SW 1271 (cell line): ENCODE data around the gene AHCY.

ENCODE experiments used
- DNase-seq, 2 experiments: peaks; one replicate each; lab custom pipeline; 2025; lab: John Stamatoyannopoulos, UW

The AHCY gene

DNA sequence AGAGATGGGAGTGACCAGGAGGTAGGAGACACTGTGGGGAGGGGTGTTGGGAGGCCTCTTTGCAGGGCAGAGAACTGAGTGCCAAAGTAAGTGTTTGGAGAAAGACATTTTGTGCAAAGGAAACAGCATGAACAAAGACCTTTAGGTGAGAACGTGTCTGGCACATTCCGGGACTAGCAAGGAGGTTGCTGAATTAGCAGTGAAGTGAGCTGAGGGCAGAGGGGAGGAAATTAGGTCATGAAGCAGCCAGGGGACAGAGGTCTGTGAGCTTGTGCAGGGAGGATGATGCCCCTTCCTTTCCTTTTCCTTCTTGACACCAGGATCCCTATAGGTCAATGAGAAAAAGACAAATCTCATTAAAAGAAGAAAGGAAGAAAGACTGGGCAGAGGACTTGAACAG is 21.4 kb upstream of the AHCY start:
- DNase-seq, result no peak

DNA sequence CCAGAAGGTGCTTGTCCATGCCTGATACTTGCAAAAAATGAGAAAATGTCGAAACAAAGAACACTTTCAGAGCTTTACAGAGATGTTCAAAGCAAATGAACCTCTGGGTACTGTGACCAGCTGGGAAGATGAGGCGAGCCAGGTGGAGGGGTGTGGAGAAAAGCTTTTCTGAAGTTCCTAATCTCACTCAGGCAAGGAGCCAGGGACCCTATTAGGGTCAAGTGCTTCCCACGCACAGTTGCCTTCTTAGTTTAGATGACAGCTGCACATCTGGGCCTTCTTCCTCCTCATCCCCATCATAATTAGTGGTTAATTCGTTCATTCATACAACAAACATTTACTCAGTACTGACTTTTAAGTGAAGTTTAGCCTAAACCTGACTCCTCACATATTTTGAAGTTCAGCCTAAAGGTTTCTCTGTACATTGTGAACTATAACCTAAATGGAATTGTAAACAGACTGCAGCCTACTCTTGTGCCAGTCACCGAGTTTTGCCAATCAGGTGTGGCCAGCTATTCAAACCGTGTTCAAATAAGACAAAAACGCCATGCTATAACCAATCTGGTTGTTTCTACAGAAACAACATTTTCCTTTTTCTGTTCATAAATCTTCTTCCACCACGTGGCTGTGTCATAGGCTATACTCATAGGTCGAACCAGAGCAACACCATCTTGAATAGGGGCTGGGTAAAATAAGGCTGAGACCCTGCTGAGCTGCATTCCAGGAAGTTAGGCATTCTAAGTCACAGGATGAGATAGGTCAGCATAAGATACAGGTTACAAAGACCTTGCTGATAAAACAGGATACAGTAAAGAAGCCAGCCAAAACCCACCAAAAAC is 19.3 kb upstream of the AHCY start:
- DNase-seq, result no peak

DNA sequence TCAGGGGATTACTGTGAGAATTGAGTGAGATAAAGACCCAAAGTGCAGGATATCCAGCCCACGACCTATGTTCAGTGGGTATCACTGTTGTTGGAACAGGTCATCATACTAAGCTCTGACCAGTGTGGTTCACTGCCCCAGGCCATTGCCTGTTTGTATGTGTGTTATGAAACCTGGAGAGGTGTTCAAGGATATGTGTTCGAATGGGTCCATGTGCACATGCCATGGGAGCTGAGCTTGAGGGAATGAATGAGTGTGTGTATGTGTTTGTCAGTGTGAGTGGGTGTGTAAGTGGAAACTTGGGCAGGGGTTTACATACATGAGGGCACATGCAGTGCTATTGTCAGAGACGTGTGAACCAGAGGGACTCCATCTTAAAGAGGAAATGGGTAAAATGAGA is 17.7 kb upstream of the AHCY start:
- no peak for DNase-seq

DNA sequence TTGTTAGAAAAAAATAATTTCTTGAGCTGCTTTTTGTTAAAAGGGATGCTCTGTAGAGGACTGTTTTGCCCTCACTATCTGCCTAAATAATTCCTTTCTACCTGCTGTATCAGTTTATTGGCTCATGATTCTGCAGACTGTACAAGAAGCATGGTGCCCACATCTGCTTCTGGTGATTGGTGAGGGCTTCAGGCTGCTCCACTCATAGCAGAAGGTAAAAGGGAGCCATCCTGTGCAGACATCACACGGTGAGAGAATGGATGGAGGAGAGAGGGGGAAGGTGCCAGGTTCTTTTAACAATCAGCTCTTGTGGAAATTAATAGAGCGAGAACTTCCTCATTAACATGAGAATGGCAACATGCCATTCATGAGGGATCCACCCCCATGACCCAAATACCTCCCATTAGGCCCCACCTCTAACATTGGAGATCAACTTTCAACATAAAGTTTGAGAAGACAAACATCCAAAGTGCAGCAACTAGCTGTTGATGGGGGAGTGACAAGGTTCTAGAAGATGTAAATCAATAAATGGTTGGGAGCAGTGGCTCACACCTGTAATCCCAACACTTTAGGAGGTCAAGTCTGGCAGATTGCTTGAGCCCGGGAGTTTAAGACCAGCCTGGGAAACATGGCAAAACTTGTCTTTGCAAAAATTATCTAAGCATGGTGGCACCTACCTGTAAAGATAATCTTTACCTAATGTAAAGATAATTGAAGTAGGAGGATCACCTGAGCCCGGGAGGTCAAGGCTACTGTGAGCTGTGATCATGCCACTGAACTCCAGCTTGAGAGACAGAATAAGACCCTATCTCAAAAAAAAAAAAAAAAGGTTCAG is 15.7 kb upstream of the AHCY start:
- no peak for DNase-seq

DNA sequence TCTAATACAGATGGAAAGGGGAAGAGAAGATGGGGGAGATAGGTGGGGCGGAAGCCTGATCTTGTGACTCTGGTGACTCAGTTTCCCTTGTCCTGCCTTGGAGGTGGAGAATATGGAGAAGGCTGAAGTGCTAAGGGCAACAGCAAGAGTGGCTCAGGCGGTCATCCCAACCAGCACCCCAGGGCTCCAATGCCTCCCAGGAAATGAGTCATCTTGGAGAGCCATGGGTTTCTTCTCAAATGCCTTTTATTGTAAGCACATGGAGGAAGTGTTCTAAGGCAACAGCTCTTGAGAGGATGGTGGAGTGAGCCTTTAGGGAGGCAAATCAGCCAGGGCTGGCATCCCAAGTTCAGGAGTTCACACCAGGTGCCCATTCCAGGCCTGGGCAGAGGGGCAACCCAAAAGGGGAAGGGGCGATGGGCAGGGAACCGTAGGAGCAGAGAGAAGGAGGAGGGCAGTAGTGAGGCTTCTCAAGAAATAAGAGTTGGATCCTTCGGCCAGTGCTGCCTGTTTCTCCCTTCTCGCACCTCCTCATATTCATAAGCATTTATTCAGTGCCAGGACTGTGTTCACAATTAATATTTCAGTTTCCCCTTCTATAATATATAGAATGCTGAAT is 13.2 kb upstream of the AHCY start:
- DNase-seq, result peak; percentile 77 to 94

DNA sequence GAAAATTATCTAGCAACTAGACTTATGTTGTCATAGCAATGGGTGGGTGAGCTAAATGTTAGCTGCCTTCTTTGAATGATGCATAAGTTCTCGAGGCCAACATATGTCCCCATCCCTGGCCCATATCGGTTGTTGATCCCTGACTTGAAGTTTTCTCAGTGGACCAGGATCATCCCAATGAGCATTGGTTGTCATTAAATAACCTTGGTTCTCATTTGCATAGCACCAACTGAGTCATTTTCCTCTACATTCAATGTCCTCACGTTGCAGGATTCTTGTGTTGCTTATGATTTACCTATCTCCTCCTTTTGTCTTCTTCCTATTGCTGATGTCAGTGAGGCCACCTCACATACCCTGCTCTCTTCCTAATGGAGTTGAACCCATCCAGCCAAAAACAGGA is 12.1 kb upstream of the AHCY start:
- DNase-seq, result no peak

DNA sequence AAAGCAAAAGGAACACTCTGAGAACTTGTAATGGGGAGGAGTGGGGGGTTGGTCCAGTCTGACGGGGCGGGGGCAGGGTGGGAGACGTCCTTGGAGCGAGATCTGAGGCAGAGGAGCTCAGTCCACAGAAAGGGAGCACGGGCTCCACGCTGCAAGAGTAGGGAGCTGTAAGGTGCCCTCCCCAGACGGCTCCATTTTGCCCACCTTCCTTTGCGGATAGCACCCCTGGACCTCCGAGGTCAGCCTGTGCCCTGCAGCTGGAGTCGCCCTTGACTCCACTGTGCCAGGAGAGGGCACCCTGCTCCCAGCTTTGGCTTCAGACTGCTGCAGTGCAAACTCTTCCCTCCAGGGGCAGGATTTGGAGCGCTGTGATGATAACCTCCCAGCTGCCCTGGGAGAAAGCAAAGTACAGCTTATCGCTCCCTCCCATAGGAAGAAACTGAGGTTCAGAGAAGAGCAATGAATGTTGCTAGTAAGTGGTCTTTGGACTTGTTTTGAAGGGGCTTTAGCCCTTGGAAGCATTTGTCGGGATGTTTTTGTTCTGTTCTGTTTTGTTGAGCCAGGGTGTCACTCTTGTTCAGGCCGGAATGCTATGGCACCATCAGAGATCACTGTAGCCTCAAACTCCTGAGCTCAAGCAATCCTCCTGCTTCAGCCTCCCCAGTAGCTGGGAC is 9.5 kb upstream of the AHCY start:
- peak; percentile 99 for DNase-seq

DNA sequence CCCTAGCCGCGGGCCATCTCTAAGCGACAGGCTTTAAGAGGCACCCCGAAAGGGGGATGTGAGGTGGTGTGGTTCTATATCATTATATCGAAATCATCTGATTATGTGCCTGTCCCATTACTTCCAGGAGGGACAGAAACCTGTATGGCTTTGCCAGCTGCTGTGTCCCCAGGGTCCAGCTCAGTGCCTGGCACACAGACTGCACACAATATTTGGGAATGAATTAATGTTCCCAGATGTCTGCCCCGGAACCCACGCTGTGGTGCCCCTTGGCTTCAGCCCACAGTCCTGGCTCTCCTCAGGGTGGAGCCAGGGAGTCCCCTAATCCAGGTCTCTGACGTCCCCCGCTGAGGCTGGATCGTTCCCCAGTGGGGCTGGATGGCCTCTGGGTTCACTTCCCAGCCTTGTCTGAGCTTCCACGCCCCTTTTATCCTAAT is 8.9 kb upstream of the AHCY start:
- no peak for DNase-seq

DNA sequence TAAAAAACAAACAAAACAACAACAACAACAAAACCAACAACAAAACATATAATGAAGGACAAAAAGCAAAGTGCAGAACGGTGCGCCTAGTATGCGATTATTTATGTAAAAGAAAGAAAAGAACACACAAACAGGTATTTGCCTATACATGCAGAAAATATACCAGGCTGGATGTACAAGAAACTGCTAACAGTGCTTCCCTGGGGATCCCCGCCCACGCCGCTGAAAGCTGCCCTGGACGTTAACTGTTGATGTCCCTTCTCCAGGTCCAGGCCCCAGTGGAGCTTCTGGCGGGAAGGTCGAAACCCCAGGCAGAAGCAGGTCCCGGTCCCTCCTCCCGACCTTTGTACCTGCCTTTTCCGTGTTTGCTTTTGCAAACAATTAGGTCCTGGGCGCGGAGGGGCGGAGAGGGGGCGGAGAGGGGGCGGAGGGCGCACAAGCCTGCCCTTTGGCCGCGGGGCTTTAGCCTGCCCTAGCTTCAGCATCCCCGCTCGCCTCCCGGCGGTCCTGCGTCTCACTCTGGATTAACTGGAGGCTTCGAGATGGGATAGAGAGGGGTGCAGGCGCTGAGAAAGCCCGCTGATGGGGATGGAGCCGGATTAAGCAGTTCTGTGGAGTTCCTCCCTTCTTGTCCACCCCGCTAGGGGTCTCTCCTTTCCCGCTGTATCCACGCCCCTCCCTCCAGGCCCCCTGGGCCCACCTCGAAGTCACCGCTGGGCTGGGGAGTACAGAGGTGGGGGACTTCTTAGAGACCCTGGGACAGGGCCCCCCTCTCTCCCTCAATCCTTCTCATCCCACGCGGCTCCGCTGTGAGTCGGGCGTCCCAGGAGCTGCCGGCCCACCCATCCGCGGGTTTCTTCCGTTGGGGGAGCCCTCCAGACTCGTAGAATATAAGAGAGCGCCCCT is 8.2 kb upstream of the AHCY start:
- DNase-seq, result no peak

DNA sequence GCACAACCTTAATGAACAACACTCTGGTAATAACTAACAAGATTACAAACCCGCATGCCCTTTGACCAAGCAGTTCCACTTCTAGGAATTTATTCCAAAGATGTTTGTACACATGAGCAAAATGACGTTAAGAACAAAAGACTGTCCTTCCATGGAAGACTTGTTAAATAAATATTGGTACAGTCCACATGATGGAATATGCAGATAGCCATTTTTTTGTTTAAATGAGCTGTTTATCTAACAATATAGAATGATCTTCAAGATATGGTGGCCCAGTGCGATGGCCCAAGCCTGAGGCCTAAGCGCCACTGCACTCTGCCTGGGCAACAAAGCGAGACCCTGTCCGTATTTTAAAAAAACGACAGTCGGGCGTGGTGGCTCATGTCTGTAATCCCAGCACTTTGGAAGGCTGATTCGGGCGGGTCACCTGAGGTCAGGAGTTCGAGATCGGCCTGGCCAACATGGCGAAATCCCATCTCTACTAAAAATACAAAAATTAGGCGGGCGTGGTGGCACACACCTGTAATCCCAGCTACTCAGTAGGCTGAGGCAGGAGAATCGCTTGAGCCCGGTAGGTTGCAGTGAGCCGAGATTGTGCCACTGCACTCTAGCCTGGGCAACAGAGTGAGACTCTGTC is 7.4 kb upstream of the AHCY start:
- DNase-seq, result no peak

DNA sequence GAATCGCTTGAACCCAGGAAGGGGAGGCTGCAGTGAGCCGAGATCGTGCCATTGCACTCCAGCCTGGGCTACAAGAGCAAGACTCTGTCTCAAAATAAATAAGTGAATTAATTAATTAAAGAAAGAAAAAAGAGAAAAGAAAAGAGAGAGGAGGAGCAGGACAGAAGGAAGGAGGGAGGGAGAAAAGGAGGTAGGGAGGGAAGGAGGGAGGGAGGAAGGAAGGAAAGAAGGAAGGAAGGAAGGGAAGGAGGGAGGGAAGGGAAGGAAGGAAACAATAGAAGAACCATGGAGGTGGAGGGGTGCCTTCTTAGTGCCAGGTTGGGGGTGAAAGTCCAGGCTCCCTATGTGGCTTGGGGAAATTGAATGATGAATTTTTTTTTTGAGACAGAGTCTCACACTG is 6.5 kb upstream of the AHCY start:
- no peak for DNase-seq

DNA sequence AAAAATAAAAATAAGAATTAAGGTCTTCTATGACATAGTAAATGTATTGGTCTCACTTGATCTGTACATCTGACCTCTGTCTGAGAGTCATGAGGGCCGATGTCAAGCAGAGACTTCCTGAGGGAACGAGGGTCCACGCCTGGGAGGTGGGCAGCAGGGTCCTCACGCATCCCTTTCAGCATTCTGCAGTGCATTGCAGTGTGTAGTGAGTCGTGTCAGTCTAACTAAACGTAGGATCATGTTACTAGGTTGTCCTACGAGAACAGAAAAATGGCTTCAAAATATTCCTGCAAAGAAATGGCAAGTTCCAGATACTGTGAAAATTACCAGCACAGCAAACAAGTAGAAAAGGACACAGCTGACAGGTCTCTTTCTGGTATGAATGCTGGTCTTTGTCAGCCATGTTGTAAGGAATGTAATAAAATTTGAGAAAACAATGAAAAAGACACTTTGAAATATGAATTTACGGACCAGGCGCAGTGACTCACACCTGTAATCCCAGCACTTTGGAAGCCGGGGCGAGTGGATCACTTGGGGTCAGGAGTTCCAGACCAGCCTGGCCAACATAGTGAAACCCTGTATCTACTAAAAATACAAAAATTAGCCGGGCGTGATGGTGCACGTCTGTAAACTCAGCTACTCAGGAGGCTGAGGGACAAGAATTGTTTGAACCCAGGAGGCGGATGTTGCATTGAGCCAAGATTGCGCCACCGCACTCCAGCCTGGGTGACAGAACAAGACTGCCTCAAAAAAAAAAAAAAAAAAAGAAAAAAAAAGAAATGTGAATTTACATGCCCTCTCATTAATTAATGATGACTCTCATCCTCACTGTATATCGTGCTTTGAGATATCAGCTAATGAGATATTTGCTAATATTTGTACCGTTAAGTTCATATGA is 2.4 kb upstream of the AHCY start:
- no peak for DNase-seq

DNA sequence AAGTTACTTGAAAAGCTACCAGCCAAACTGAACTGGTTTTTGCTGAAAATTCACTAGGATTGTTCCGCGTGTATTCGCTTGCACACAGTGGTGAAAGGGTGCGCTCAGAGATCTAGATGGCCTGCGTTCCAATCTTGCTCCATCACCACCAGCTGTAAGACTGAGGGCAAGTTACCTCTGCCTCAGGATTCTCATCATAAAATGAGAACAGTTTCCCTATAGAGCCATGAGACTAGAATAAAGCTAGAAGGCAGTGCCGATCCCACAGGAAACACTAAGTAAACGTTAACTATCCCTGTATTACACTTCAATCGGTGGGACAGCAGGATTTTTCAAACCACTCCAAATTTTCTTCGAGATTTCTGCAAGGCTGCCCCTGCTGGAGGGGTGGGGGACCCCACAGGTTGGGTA is 838 bp downstream of the AHCY start:
- DNase-seq, result peak in 1 of 2 experiments; percentile 80

DNA sequence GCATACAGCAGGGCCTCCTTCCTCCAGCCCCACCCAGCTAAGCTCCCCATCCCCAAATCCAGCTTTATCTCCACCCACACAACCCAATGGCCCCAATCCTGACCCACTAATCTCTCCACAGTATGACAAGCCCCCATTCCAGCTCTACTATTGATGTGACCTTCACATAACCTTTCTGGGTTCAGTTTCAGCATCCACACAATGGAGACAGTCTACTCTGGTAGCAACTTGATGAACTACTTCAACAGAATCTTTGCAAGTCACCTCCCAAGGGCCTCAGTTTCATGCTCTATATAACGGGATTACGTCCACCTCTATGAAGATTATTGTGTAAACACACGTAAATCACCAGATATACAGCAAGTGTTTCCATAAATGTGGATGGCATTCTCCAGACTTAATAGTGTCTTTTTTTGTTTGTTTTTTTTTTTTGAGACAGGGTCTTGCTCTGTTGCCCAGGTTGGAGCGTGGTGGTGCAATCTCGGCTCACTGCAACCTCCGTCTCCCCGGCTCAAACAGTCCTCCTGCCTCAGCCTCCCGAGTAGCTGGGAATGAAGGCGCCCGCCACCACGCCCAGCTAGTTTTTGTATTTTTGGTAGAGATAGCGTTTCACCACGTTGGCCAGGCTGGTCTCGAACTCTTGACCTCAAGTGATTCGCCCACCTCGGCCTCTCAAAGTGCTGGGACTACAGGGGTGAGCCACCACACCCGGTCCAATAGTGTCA is 1.4 kb downstream of the AHCY start:
- no peak for DNase-seq

DNA sequence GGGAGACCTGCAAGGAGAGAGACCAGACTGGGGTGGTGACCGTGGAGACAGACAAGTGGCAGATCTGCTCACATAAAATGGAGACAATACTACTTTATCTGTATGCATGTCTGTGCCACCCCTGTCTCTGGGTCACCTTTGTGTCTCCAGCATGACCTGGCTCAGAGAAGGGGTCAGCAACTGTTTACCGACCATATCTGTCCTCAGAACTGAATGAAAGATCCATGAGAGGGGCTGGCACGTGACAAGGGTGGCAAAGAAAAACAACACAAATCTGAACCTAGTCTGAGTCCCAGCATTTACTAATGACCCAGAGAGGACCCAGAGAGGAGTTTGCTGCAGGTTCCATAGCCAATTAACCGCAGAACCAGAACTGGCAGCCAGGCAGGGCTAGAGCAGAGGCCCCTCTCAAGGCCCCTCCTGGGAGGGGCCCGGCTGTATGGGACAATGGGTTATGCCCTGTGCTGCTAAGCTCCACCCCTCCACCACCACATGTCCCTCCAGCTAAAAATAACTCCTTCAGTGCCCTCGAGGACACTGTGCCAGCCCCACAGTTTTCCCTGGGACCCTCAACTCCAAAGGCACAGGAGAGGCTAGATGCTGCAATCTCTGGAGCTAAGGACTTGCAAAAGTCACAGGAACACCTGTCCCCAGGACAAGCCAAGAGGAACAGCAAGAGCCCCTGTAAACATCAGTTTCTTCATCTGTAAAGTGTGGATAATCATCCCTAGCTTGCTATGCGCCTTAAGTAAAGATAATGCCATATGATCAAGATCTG is 2.2 kb downstream of the AHCY start:
- no peak for DNase-seq

DNA sequence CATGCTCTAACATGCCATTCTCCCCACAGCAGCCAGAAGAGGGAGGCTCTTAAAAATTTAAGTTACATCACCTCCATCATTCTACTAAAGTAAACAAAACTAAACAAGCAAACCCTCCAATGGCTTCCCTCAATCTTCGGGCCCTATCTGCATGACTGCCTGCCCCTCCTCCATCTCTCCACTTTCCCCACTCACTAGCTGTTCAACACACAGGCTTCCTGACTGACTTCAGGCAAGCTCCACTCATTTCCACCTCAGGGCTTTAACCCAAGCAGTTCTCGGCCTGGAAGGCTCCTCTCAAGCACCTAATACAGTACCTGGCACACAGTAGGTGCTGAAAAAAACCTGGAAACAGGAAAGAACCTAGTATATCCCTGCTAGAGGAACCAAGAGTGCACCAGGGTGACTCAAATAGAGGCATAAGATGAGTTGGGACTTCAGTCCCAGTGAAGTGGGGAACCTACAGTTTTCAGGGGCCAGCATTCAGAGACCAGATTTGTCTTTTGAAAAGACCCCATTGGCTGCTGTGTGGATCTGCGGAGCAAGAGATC is 2.8 kb downstream of the AHCY start:
- no peak for DNase-seq

DNA sequence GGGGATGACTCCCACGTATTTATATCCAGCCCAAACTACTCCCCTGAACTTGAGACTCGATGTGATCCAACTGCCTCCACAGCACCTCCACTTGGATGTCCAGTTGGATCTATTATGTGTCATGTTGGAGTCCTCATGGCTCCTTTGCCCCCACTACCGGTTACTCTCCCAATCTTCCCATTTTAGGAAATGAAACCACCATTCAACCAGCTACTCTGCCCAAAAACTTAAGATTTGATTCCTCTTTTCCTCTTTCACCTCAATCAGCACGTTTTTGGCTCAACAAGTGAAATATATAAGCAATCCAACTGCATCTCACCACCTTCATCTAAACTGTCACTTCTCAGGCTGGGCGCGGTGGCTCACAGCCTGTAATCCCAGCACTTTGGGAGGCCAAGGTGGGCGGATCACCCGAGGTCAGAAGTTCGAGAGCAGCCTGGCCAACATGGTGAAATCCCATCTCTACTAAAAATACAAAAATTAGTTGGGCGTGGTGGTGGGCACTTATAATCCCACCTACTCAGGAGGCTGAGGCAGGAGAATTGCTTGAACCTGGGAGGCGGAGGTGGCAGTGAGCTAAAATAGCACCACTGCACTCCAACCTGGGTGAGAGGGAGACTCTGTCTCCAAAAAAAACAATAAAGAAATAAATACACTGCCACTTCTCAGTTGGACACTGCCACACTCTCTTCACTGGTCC is 3.4 kb downstream of the AHCY start:
- DNase-seq, result no peak
